ENCODE results near the gene SLC15A1. TPM values are rescaled to one million over a fixed set of nuclear protein-coding genes. Genes with fewer than 3 reads are reported as not detected.

Gene SLC15A1
- total RNA-seq, 2 experiments from 2014 or later: not detected

DNA sequence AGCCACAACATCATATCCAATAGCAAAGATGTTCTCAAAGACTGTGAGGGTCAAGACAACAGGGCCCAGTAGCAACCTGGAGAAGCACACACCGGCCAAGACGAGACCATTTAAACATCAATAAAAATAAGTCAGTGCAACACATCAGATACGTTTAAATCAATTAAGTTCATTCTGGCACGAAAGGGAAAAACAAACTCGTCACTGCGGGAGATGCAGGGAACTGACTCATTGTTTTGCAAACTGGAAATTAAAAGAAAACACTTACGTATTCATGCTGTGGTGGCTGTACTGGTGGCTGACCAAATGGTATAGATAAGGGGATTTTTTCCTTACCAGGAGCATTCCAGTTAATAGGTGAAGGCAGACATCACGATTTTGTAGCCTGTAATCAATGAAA, 26.3 kb upstream of the SLC15A1 start:
- intact Hi-C loops (cut with DNase I, micrococcal nuclease): no loop called here
- ChIA-PET CTCF (no interaction called here), POLR2A (no interaction called here)
- no peaks in the 10 kb centered on the region for H3K36me3 ChIP-seq (ENCODE audit: insufficient read depth, low read length)
- Mint-ChIP-seq H3K27me3 (peaks cover 39% of the 10 kb centered on the region), H3K9me3 (no peaks in the 10 kb centered on the region), H3K36me3 (ENCODE audit: low read depth) (no peaks in the 10 kb centered on the region), H3K4me1 (ENCODE audit: low read depth) (no peaks in the 10 kb centered on the region), H3K27ac (no peak overlapping the region), H3K4me3 (no peak overlapping the region)
- DNase-seq: no peak
- no peaks in the 10 kb centered on the region for H3K9me3 ChIP-seq (ENCODE audit: control insufficient read depth in 1 of 2, insufficient read depth in 1 of 2, low read length in 2 of 2)
- no peaks in the 10 kb centered on the region for H3K4me1 ChIP-seq (ENCODE audit: insufficient read depth, low read length)
- no peak overlapping the region for H3K4me3 ChIP-seq (ENCODE audit: low read length)
- peaks cover 0 to 9% of the 10 kb centered on the region in 2 experiments for H3K27me3 ChIP-seq (ENCODE audit: control insufficient read depth in 1 of 2, insufficient read depth in 2 of 2, low read length in 2 of 2)
- TF ChIP-seq, protein P1, sequence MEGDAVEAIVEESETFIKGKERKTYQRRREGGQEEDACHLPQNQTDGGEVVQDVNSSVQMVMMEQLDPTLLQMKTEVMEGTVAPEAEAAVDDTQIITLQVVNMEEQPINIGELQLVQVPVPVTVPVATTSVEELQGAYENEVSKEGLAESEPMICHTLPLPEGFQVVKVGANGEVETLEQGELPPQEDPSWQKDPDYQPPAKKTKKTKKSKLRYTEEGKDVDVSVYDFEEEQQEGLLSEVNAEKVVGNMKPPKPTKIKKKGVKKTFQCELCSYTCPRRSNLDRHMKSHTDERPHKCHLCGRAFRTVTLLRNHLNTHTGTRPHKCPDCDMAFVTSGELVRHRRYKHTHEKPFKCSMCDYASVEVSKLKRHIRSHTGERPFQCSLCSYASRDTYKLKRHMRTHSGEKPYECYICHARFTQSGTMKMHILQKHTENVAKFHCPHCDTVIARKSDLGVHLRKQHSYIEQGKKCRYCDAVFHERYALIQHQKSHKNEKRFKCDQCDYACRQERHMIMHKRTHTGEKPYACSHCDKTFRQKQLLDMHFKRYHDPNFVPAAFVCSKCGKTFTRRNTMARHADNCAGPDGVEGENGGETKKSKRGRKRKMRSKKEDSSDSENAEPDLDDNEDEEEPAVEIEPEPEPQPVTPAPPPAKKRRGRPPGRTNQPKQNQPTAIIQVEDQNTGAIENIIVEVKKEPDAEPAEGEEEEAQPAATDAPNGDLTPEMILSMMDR (IDR thresholded peaks at IDR 0.05): no peak
- no peak for ATAC-seq (ENCODE audit: poor library complexity)
- no peak overlapping the region for H3K27ac ChIP-seq (ENCODE audit: low read depth in 1 of 2, low read length in 2 of 2)

DNA sequence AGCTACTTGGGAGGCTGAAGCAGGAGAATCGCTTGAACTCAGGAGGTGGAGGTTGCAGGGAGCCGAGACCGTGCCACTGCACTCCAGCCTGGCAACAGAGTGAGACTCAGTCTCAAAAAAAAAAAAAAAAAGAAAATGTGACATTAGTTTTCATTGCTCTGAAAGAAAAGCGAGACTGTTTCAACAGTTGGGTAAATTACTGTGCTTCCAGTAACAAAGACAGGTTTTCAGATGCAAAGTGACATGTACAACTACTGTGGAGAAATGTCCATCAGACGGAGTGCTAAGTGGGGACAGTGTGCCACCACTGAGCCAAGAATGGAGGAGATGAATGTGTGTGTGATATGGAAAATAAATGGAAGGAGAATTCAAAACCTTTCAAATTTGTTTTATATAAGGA, 24.2 kb upstream of the SLC15A1 start:
- CTCF ChIA-PET: no interaction called here
- intact Hi-C loops (cut with DNase I, micrococcal nuclease): no loop called here
- H3K27me3 Mint-ChIP-seq: peaks cover 27% of the 10 kb centered on the region

DNA sequence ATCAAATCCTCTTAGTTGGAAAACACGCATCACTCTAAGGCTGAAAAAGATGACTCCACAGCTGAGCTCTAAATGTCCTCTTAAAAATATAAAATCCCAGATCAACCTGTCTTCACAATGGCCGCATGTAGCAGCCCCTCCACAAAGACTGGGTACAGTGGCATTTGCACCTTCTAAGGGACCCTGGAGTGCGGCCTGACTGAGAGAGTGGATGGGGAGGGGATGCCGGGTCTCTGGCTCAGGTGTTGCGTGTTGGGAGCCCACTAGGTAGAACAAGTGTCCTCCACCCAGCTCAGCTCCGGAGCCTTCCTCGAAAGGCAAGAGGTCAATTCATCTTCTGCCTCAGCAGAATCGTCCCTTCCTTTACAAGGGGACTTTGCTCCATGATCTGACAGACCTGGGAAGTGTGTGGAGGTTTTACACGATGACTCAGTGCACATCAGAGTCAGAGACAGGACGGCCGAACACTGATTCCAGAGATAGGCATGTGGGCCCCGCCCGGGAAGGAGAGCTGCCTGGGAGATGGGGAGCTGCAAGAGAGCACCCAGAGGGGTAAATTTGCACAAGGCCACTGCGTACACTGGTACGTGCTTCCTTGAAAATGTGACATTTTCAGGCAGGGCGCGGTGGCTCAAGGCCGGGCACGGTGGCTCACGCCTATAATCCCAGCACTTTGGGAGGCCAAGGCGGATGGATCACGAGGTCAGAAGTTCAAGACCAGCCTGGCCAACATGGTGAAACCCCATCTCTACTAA, 23.5 kb upstream of the SLC15A1 start:
- DNase-seq (no peak), ATAC-seq (ENCODE audit: poor library complexity) (no peak)
- H3K36me3 Mint-ChIP-seq (ENCODE audit: low read depth): no peaks in the 10 kb centered on the region
- no peaks in the 10 kb centered on the region for H3K9me3 Mint-ChIP-seq
- TF ChIP-seq, protein P1 (IDR thresholded peaks at IDR 0.05): no peak
- H3K4me1 ChIP-seq (ENCODE audit: insufficient read depth, low read length): no peaks in the 10 kb centered on the region
- no peak overlapping the region for H3K4me3 ChIP-seq (ENCODE audit: low read length)
- H3K36me3 ChIP-seq (ENCODE audit: insufficient read depth, low read length): no peaks in the 10 kb centered on the region
- intact Hi-C loops (cut with DNase I, micrococcal nuclease): no loop called here
- H3K27me3 ChIP-seq (ENCODE audit: control insufficient read depth in 1 of 2, insufficient read depth in 2 of 2, low read length in 2 of 2): no peaks in the 10 kb centered on the region
- H3K27ac ChIP-seq (ENCODE audit: low read depth in 1 of 2, low read length in 2 of 2): no peak overlapping the region
- H3K4me3 Mint-ChIP-seq: no peak overlapping the region
- H3K27me3 Mint-ChIP-seq: peaks cover 22% of the 10 kb centered on the region
- ChIA-PET CTCF (no interaction called here), POLR2A (no interaction called here)
- H3K9me3 ChIP-seq (ENCODE audit: control insufficient read depth in 1 of 2, insufficient read depth in 1 of 2, low read length in 2 of 2): no peaks in the 10 kb centered on the region
- no peak overlapping the region for H3K27ac Mint-ChIP-seq
- no peaks in the 10 kb centered on the region for H3K4me1 Mint-ChIP-seq (ENCODE audit: low read depth)

More for the DNA sequence above, 24.2 kb upstream of the SLC15A1 start:
- Mint-ChIP-seq H3K4me3 (no peak overlapping the region), H3K9me3 (no peaks in the 10 kb centered on the region), H3K4me1 (ENCODE audit: low read depth) (no peaks in the 10 kb centered on the region), H3K27ac (no peak overlapping the region), H3K36me3 (ENCODE audit: low read depth) (no peaks in the 10 kb centered on the region)
- POLR2A ChIA-PET: no interaction called here
- DNase-seq (no peak), ATAC-seq (ENCODE audit: poor library complexity) (no peak)
- TF ChIP-seq, protein P1 (IDR thresholded peaks at IDR 0.05): no peak
- H3K27ac ChIP-seq (ENCODE audit: low read depth in 1 of 2, low read length in 2 of 2): no peak overlapping the region
- H3K4me1 ChIP-seq (ENCODE audit: insufficient read depth, low read length): no peaks in the 10 kb centered on the region
- no peak overlapping the region for H3K4me3 ChIP-seq (ENCODE audit: low read length)
- no peaks in the 10 kb centered on the region for H3K36me3 ChIP-seq (ENCODE audit: insufficient read depth, low read length)
- no peaks in the 10 kb centered on the region for H3K9me3 ChIP-seq (ENCODE audit: control insufficient read depth in 1 of 2, insufficient read depth in 1 of 2, low read length in 2 of 2)
- H3K27me3 ChIP-seq (ENCODE audit: control insufficient read depth in 1 of 2, insufficient read depth in 2 of 2, low read length in 2 of 2): peaks cover 0 to 3% of the 10 kb centered on the region in 2 experiments

Measured in CD4-positive, alpha-beta T cell (primary cell).